Stomach smooth muscle (tissue), 2 donors: Measurements from ENCODE around the gene NRXN3.

Experiments used
- H3K27ac ChIP-seq: one replicate; pipeline ENCODE4 v1.7.0; 2013; ENCODE audit warnings: mild to moderate bottlenecking, low read length, inconsistent platforms
- H3K27me3 ChIP-seq, 2 donors: one replicate each; pipeline ENCODE4 v1.7.0; 2013; ENCODE audit warnings: low read length in 2 of 2; ENCODE audit not compliant: insufficient read depth in 2 of 2, control insufficient read depth in 1 of 2
- H3K36me3 ChIP-seq, 2 donors: one replicate each; pipeline ENCODE4 v1.7.0; 2013; ENCODE audit warnings: low read length in 2 of 2; ENCODE audit not compliant: control insufficient read depth in 2 of 2, insufficient read depth in 2 of 2
- H3K4me1 ChIP-seq: one replicate; pipeline ENCODE4 v1.7.0; 2013; ENCODE audit warnings: low read length; ENCODE audit not compliant: control insufficient read depth, insufficient read depth
- H3K4me3 ChIP-seq, 2 donors: one replicate each; pipeline ENCODE4 v1.7.0; 2013; ENCODE audit warnings: low read length in 2 of 2
- H3K9ac ChIP-seq, 2 donors: one replicate each; pipeline ENCODE4 v1.7.0; 2013; ENCODE audit warnings: low read length in 2 of 2, mild to moderate bottlenecking in 1 of 2
- H3K9me3 ChIP-seq, 2 donors: one replicate each; pipeline ENCODE4 v1.7.0; 2013; ENCODE audit warnings: low read length in 2 of 2; ENCODE audit not compliant: control insufficient read depth in 2 of 2
- donor health status: healthy.
- donor health status: Pancreatic carcinoma.

Gene NRXN3

GRCh38 chr14:78982551-78982950, 812.4 kb downstream of the NRXN3 start:
- no peak overlapping the region for H3K27ac ChIP-seq
- no peaks in the 10 kb centered on the region for H3K4me1 ChIP-seq
- no peak overlapping the region for H3K9ac ChIP-seq
- no peaks in the 10 kb centered on the region for H3K27me3 ChIP-seq
- H3K9me3 ChIP-seq = no peaks in the 10 kb centered on the region
- no peak overlapping the region for H3K4me3 ChIP-seq
- H3K36me3 ChIP-seq = no peaks in the 10 kb centered on the region

GRCh38 chr14:78983126-78983525, 813.0 kb downstream of the NRXN3 start:
- no peaks in the 10 kb centered on the region for H3K36me3 ChIP-seq
- no peak overlapping the region for H3K27ac ChIP-seq
- no peak overlapping the region for H3K9ac ChIP-seq
- H3K27me3 ChIP-seq = no peaks in the 10 kb centered on the region
- no peaks in the 10 kb centered on the region for H3K4me1 ChIP-seq
- no peak overlapping the region for H3K4me3 ChIP-seq
- no peaks in the 10 kb centered on the region for H3K9me3 ChIP-seq

DNA sequence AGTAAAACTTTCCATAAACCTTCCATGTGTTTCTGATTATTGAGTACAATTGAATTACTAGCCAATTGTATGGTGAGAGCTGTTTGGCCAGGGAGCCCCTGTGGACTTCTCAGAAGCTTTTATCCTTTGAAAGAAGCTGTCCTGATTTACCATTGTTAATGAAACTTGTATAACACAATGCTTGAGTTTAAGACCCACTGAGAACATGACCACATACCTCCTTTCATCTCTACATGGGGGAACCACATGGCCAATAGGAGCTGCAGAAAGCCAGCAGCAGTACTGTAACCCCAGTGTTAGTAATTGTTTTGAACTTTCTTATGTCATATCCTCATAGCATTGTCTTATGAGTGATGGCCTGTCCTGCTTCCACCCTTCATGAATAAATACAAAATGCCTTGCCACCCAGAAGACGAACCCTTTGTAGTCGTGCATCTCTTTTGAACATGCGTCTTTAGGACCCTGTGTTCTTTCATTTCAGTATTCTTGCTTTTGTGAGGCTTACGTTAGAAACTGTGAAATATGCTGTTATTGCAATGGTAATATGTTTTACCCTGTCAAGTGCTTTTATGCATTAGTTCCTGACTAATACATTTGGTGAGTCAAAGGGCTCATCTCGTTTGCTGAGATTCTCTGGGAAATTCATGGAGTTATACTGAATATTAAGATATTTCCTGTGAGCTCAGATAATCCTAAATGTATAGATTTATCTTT, 815.7 kb downstream of the NRXN3 start:
- Histone ChIP-seq H3K27ac (no peak overlapping the region), H3K9ac (no peak overlapping the region), H3K9me3 (no peaks in the 10 kb centered on the region), H3K4me3 (no peak overlapping the region), H3K4me1 (no peaks in the 10 kb centered on the region), H3K36me3 (no peaks in the 10 kb centered on the region), H3K27me3 (no peaks in the 10 kb centered on the region)

- Histone ChIP-seq H3K4me3 (no peak overlapping the region), H3K9me3 (no peaks in the 10 kb centered on the region)
Measured at GRCh38 chr14:78986989-78987388, 816.8 kb downstream of the NRXN3 start.

GRCh38 chr14:78989221-78989620, 819.0 kb downstream of the NRXN3 start:
- H3K27ac ChIP-seq = no peak overlapping the region
- H3K36me3 ChIP-seq = no peaks in the 10 kb centered on the region
- no peaks in the 10 kb centered on the region for H3K4me1 ChIP-seq
- no peaks in the 10 kb centered on the region for H3K27me3 ChIP-seq
- H3K9ac ChIP-seq = no peak overlapping the region
- no peak overlapping the region for H3K4me3 ChIP-seq
- no peaks in the 10 kb centered on the region for H3K9me3 ChIP-seq

More at GRCh38 chr14:78986989-78987388, 816.8 kb downstream of the NRXN3 start:
- Histone ChIP-seq H3K27me3 (no peaks in the 10 kb centered on the region), H3K4me1 (no peaks in the 10 kb centered on the region), H3K27ac (no peak overlapping the region), H3K9ac (no peak overlapping the region), H3K36me3 (no peaks in the 10 kb centered on the region)

GRCh38 chr14:78992867-78993266, 822.7 kb downstream of the NRXN3 start:
- no peak overlapping the region for H3K9ac ChIP-seq
- H3K4me3 ChIP-seq = no peak overlapping the region
- H3K27ac ChIP-seq = no peak overlapping the region
- no peaks in the 10 kb centered on the region for H3K9me3 ChIP-seq
- no peaks in the 10 kb centered on the region for H3K36me3 ChIP-seq
- H3K4me1 ChIP-seq = no peaks in the 10 kb centered on the region
- no peaks in the 10 kb centered on the region for H3K27me3 ChIP-seq

GRCh38 chr14:78997811-78998210, 827.6 kb downstream of the NRXN3 start:
- Histone ChIP-seq H3K9ac (no peak overlapping the region), H3K4me3 (peak overlapping the region in 1 of 2 donors; percentile 3), H3K4me1 (no peaks in the 10 kb centered on the region), H3K9me3 (no peaks in the 10 kb centered on the region), H3K36me3 (no peaks in the 10 kb centered on the region), H3K27me3 (no peaks in the 10 kb centered on the region), H3K27ac (no peak overlapping the region)

DNA sequence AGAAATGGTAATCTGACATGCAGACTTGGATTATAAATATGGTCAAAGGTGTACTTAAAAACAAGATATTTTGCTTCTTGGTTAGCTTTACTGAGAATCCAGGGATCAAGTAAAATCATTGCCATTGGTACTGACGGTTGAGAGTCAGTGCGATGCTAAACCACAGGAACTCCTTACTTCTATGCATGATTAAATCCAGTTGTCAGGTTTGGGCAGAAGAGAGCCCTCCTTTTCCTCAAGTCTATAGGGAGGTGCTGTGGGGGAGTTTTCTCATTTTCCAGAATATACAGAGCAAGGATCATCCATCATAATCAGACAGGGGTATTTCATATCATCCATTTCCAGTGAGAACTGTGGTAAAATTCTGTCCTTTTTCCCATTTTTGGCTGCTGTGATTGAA, 839.1 kb downstream of the NRXN3 start:
- H3K4me1 ChIP-seq = no peaks in the 10 kb centered on the region
- H3K36me3 ChIP-seq = no peaks in the 10 kb centered on the region
- no peak overlapping the region for H3K9ac ChIP-seq
- no peaks in the 10 kb centered on the region for H3K9me3 ChIP-seq
- no peak overlapping the region for H3K4me3 ChIP-seq
- H3K27ac ChIP-seq = no peak overlapping the region
- H3K27me3 ChIP-seq = no peaks in the 10 kb centered on the region

GRCh38 chr14:79011091-79011919, 841.1 kb downstream of the NRXN3 start:
- H3K27me3 ChIP-seq = no peaks in the 10 kb centered on the region
- no peaks in the 10 kb centered on the region for H3K9me3 ChIP-seq

GRCh38 chr14:79011920-79012204, 841.7 kb downstream of the NRXN3 start:
- Histone ChIP-seq H3K4me3 (no peak overlapping the region), H3K4me1 (no peaks in the 10 kb centered on the region), H3K36me3 (no peaks in the 10 kb centered on the region), H3K27ac (no peak overlapping the region), H3K9me3 (no peaks in the 10 kb centered on the region), H3K9ac (no peak overlapping the region), H3K27me3 (no peaks in the 10 kb centered on the region)

More at GRCh38 chr14:79011091-79011919, 841.1 kb downstream of the NRXN3 start:
- Histone ChIP-seq H3K4me1 (no peaks in the 10 kb centered on the region), H3K27ac (no peak overlapping the region), H3K36me3 (no peaks in the 10 kb centered on the region), H3K9ac (no peak overlapping the region), H3K4me3 (peak overlapping the region in 1 of 2 donors; percentile 51)
